Kidney (tissue), 14 donors: ENCODE measurements around the gene BNC2. TPM values are rescaled to one million over a fixed set of nuclear protein-coding genes. Genes with fewer than 3 reads are reported as not detected.
A peak's percentile ranks its signal among the peaks of the same experiment; 100 is the strongest.

Experiments used
- DNase-seq, 5 donors: peaks; one replicate each; pipeline ENCODE4 v3.0.0-alpha.2; 2013 to 2020
- FAIRE-seq: peaks from 2 replicates; lab custom pipeline; 2012; peaks lifted over from hg19 to GRCh38; lab: Jason Lieb, UNC
- H3K27ac ChIP-seq, 2 donors: one replicate each; pipeline ENCODE4 v1.7.0; 2013; ENCODE audit warnings: low read depth in 2 of 2, low read length in 2 of 2, inconsistent platforms in 1 of 2
- H3K27me3 ChIP-seq: one replicate; pipeline ENCODE4 v1.7.1; 2013; ENCODE audit warnings: low read length, inconsistent platforms; ENCODE audit not compliant: control insufficient read depth, insufficient read depth
- H3K36me3 ChIP-seq, 3 donors: one replicate each; pipeline versions ENCODE4 v1.7.0 to v1.7.1; 2013; ENCODE audit warnings: low read length in 3 of 3, control low read depth in 1 of 3, inconsistent platforms in 1 of 3; ENCODE audit not compliant: insufficient read depth in 3 of 3, control insufficient read depth in 2 of 3
- H3K4me1 ChIP-seq, 3 donors: one replicate each; pipeline versions ENCODE4 v1.7.0 to v1.7.1; 2013; ENCODE audit warnings: low read length in 3 of 3, inconsistent platforms in 1 of 3, low read depth in 1 of 3; ENCODE audit not compliant: control insufficient read depth in 2 of 3, insufficient read depth in 2 of 3
- H3K4me3 ChIP-seq, 3 donors: one replicate each; pipeline versions ENCODE4 v1.7.0 to v1.8.1; 2013; ENCODE audit warnings: low read length in 3 of 3, control low read depth in 1 of 3, inconsistent platforms in 1 of 3
- H3K9ac ChIP-seq, 3 donors: one replicate each; pipeline versions ENCODE4 v1.7.0 to v1.7.1; 2013; ENCODE audit warnings: low read length in 3 of 3, control low read depth in 1 of 3, inconsistent platforms in 1 of 3
- H3K9me3 ChIP-seq, 3 donors: one replicate each; pipeline versions ENCODE4 v1.7.0 to v1.7.1; 2013; ENCODE audit warnings: low read length in 3 of 3, control low read depth in 1 of 3, inconsistent platforms in 1 of 3; ENCODE audit not compliant: control insufficient read depth in 2 of 3, insufficient read depth in 1 of 3
- intact Hi-C: fragments of 100-400 bp; cut with DNase I; formaldehyde crosslinking; loops from one replicate; pipeline ENCODE4 v1.11.1; 2022
- polyA plus RNA-seq: library from polyadenylated mRNA; stranded (reverse); fragments of 350-450 nt; fragmentation: Illumina TruSeq; extraction: RNeasy Lipid Tissue Mini Kit (QIAGEN cat#74804); gene quantifications from one replicate; pipeline ENCODE4 v1.2.3, GENCODE V29; 2014; ENCODE audit warnings: low read depth, low replicate concordance; ENCODE audit not compliant: insufficient read depth
- total RNA-seq: library from RNA; stranded (reverse); fragmentation: NEBNext Ultra II Directional; extraction: Animal tissue kit (Norgen Biotek cat#: 25700); gene quantifications from one replicate; pipeline ENCODE4 v1.2.1, GENCODE V29; 2021
- TF ChIP-seq, protein P1 (sequence below): IDR thresholded peaks from 3 replicates; pipeline ENCODE4 v1.5.1; 2012; ENCODE audit warnings: mild to moderate bottlenecking, moderate library complexity, borderline replicate concordance; ENCODE audit not compliant: insufficient read depth; ENCODE audit errors: extremely low read depth
- donor health status: control.
- donor health status: control.
- donor health status: control.
- donor health status: control.
- donor health status: control.
- donor health status: DM: yes; HTN: yes; CAD: no.
- donor health status: Normal renal cell carcinoma (clear cell type).

Gene BNC2
- total and polyA plus RNA-seq, 2 donors from 2014 or later: 5.4 to 37.9 TPM

DNA sequence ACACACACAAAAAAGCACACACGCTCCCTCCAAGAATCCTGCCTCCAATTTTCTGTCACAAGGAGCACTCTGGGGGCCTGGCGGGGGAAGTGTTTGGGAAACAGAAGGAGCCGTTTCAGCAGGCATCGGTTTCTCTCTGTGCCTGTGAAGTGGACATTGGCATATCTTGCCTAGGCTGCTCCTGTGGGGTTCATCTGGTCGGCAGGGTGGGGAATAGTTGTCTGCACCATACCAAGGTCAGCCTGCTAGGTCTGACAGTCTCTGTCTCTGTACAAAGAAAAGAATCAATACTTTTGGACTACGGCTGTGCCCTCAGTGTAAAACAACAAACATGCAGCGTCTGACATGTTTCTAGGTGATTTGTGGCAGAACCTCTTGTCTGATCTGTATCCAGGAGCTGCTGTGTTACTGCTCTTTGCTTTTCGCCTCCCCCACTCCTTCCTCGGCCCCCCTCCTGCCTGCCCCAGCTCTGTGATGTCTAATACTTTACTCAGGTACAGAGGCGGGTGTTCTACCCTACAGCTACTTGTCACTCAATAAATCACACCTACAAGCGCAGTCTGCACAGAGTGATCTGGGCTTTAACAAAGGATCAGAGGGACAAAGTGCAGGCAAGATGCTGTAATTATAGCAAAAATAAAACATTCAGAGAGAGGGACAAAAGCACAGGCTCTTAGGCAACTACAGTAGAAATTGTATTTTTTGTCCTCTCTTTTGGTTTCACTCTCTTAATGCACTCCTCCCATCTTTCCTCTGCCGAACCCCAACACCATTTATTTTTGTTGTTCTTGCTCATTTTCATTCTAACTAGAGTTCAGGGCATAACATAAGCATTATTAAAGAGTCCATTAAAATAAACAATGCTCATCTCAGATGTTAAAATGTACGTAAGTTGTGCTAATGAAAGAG is 216.7 kb downstream of the BNC2 start:
- Histone ChIP-seq H3K27ac (peak overlapping the region; percentile 26 to 33), H3K27me3 (no peaks in the 10 kb centered on the region), H3K4me1 (peaks cover 0 to 6% (median 0%) of the 10 kb centered on the region in 3 donors), H3K9me3 (no peaks in the 10 kb centered on the region), H3K36me3 (no peaks in the 10 kb centered on the region), H3K4me3 (peak overlapping the region; percentile 21 to 43 (median 37)), H3K9ac (peak overlapping the region in 2 of 3 donors; percentile 24 to 39)
- FAIRE-seq (no peak), DNase-seq (peak in 4 of 5 donors; percentile 68 to 74 (median 70))
- intact Hi-C loops: no loop called here
- TF ChIP-seq, protein P1, sequence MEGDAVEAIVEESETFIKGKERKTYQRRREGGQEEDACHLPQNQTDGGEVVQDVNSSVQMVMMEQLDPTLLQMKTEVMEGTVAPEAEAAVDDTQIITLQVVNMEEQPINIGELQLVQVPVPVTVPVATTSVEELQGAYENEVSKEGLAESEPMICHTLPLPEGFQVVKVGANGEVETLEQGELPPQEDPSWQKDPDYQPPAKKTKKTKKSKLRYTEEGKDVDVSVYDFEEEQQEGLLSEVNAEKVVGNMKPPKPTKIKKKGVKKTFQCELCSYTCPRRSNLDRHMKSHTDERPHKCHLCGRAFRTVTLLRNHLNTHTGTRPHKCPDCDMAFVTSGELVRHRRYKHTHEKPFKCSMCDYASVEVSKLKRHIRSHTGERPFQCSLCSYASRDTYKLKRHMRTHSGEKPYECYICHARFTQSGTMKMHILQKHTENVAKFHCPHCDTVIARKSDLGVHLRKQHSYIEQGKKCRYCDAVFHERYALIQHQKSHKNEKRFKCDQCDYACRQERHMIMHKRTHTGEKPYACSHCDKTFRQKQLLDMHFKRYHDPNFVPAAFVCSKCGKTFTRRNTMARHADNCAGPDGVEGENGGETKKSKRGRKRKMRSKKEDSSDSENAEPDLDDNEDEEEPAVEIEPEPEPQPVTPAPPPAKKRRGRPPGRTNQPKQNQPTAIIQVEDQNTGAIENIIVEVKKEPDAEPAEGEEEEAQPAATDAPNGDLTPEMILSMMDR: no peak

DNA sequence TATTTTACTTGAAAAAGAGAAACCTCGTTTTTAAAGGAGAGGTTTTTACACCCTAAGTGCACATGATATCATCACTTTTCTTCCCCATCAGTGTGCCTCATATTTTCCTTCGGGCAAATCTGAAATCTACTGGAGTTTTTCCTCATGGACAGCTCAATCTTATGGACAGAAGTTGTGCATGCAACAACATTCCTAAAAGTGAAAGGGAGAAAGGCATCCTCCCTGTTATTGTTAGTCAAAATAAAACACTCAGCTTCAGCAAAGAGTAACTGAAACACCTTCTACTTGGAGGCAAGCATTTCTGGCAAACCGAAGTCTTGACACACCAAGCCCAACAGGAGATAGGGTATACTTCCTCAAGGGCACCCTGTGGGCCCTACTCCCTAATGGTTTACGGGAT is 217.9 kb downstream of the BNC2 start:
- FAIRE-seq: no peak
- DNase-seq: peak in 1 of 5 donors; percentile 19
- H3K27me3 ChIP-seq: no peaks in the 10 kb centered on the region
- intact Hi-C loops: no loop called here
- H3K9ac ChIP-seq: no peak overlapping the region
- no peaks in the 10 kb centered on the region for H3K36me3 ChIP-seq
- peaks cover 0 to 6% (median 0%) of the 10 kb centered on the region in 3 donors for H3K4me1 ChIP-seq
- TF ChIP-seq, protein P1: no peak
- no peak overlapping the region for H3K4me3 ChIP-seq
- no peaks in the 10 kb centered on the region for H3K9me3 ChIP-seq
- H3K27ac ChIP-seq: no peak overlapping the region

DNA sequence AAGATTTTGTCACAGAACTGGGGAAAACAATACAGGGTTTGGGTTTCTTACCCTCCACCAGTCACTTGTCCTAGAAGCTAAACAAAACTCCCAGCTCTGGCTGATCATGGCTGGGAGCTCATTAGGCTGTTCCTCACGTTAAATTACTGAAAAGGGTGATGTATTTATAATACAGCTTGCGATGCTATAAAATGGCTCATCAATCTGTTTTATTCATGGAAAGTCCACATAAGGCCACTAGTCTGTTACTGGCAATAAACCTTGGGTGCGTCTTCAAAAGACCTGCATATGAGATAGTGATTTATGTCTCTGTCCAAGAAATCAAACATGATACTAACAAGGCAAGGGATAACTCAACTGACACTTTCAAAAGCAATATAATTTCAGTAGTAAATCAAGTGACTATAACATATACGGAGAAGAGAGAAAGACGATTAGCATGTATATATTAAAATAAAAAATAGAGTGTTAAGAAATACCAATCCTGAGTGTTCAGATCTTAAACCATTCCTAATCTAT is 219.0 kb downstream of the BNC2 start:
- Histone ChIP-seq H3K4me3 (no peak overlapping the region), H3K9ac (no peak overlapping the region), H3K9me3 (no peaks in the 10 kb centered on the region), H3K27me3 (no peaks in the 10 kb centered on the region), H3K4me1 (peaks cover 0 to 6% (median 0%) of the 10 kb centered on the region in 3 donors), H3K36me3 (no peaks in the 10 kb centered on the region), H3K27ac (no peak overlapping the region)
- peak in 2 of 5 donors; percentile 55 for DNase-seq
- TF ChIP-seq, protein P1: no peak
- intact Hi-C loops: no loop called here
- no peak for FAIRE-seq
